T1000 (cell line): ENCODE data around the gene C6orf47.

Experiments
- DNase-seq: peaks from one replicate; lab custom pipeline; 2025; ENCODE audit warnings: mixed read lengths; lab: John Stamatoyannopoulos, UW

C6orf47 gene

DNA sequence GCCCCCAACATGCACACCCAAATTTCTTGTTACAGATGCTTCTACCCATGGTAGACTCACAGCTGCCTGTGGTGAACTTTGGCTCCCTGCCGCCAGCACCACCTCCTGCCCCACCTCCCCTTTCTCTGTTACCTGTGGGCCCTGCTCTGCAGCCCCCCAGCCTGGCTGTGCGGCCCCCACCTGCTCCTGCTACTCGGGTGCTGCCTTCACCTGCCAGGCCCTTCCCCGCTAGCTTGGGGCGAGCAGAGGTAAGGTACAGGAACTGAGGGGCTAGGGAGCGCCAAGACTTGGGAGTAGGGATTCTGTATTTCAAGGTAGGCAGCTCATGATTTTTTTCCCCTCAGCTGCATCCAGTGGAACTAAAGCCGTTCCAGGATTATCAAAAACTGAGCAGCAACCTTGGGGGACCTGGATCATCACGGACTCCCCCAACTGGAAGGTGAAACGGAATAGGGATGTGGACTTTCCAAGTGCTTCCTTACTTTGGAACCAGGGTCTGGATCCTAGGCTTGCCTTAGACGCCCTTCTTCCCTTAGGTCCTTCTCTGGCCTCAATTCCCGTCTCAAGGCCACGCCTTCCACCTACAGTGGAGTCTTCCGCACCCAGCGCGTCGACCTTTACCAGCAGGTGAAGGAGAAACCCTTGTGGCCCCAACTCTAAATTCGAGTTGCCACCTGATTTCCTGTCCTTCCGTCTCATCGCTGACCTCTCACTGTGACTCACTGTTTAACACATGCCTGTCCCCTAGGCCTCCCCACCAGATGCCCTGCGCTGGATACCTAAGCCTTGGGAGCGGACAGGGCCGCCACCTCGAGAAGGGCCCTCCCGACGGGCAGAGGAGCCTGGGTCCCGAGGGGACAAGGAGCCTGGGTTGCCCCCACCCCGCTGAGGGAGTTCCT, 23.6 kb downstream of the C6orf47 start:
- DNase-seq, result no peak

DNA sequence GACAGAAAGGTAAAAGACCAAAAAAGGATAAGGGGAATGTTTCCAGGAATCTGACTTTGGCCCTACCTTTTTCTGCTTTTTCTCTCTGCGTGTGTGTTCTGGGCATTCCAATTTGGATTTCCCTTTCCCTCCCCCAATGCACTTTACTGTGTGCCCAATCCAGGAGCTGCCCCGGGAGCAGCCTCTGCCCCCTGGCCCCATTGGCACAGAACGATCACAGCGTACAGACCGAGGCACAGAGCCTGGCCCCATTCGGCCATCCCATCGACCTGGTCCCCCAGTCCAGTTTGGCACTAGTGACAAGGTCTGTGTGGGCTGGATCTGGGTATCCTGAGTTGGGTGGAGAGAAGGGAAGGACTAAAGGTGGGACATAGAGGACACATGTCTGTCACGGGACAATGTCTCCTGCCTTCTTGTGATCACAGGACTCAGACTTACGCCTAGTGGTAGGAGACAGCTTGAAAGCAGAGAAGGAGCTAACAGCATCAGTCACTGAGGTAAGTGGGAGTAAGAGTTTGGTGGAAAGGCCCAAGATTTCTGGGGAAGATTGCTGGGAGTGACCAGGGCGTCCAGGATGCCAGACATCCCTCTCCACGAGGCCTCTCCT, 25.5 kb downstream of the C6orf47 start:
- no peak for DNase-seq

DNA sequence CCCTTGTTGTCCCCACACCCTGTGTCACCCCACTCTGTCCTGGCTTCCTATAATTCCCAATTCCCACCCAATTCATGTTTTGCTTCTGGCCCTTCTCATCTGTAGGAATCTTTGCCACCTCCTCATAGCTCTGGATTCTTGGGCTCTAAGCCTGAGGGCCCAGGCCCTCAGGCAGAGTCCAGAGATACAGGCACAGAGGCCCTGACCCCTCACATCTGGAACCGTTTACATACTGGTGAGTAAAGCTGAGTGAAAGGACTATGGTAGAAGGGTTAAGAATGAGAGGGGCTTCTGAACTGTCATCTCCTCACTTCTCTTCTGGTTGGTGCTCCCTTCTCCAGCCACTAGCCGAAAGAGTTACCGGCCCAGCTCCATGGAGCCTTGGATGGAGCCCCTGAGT, 26.4 kb downstream of the C6orf47 start:
- DNase-seq, result no peak

DNA sequence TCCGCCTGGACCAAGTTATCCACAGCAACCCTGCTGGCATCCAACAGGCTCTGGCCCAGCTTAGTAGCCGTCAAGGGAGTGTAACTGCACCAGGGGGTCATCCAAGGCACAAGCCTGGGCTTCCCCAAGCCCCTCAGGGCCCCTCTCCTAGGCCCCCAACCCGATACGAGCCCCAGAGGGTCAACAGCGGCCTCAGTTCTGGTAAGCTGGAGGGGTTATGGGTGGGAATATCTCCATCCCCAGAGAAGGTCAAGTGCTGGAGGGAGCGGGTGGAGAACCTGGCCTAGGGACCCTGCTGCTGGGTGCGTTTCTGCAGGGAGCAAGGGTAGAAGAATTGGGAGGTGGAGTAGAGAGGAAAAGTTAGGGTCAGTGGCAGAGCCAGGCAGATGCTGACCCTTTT, 27.1 kb downstream of the C6orf47 start:
- no peak for DNase-seq

DNA sequence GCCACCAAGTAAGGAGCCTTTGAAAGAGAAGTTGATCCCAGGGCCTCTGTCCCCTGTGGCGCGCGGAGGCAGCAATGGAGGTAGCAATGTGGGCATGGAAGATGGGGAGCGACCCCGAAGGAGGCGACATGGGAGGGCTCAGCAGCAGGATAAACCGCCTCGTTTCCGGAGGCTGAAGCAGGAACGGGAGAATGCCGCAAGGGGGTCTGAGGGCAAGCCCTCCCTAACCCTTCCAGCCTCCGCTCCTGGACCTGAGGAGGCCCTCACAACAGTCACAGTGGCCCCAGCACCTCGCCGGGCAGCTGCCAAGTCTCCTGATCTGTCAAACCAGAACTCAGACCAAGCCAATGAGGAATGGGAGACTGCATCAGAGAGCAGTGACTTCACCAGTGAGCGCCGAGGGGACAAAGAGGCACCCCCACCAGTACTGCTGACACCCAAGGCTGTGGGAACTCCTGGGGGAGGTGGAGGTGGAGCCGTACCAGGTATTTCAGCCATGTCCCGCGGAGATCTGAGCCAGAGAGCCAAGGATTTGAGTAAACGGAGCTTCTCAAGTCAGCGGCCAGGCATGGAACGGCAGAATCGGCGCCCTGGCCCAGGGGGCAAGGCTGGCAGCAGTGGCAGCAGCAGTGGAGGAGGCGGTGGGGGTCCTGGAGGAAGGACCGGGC, 28.2 kb downstream of the C6orf47 start:
- no peak for DNase-seq

DNA sequence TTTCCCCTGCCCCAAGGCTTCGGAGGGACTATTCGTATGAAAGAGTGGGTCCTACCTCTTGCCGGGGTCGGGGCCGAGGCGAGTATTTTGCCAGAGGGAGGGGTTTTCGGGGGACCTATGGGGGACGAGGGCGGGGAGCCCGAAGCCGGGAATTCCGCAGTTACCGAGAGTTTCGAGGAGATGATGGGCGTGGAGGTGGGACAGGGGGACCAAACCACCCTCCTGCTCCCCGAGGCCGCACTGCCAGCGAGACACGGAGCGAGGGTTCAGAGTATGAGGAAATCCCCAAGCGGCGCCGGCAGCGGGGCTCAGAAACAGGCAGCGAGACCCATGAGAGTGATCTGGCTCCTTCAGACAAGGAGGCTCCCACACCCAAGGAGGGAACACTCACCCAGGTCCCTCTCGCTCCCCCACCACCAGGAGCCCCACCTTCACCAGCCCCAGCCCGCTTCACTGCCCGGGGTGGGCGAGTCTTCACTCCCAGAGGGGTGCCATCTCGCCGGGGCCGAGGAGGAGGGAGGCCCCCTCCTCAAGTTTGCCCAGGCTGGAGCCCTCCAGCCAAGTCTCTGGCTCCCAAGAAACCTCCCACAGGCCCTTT, 28.8 kb downstream of the C6orf47 start:
- no peak for DNase-seq

DNA sequence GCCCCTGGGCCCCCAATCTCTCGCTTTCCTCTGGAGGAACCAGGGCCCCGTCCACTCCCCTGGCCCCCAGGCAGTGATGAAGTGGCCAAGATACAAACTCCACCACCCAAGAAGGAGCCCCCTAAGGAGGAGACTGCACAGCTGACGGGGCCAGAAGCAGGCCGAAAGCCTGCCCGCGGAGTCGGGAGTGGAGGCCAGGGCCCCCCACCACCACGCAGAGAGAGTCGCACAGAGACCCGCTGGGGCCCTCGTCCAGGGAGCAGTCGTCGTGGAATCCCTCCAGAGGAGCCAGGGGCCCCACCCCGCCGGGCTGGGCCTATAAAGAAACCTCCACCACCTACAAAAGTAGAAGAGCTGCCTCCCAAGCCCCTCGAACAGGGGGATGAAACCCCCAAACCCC, 29.4 kb downstream of the C6orf47 start:
- DNase-seq, result no peak

DNA sequence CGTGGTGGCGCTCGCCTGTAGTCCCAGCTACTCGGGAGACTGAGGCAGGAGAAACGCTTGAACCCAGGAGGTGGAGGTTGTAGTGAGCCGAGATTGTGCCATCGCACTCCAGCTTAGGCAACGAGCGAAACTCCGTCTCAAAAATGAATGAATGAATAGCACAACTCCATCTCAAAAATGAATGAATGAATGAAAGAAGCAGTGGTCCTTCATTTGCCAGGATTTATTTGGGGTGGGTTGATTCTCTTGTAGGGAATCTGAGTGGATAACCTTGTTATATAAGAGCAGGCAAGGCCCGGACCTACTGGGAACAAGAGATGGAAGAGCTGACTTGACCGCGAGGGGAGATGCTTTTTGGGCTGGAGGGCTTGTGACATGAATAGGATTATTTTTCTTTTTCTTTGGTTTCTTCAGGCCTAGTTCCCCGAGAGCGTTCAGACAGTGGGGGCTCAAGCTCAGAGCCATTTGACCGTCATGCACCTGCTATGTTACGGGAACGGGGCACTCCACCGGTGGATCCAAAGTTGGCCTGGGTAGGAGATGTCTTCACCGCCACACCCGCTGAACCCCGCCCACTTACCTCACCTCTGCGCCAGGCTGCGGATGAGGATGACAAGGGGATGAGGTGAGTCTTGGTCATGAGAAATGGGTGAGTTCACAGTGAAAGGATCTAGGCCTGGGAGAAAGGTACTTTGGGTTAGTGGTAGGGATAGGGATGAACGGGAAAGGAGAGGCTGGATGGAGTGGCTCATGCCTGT, 30.2 kb downstream of the C6orf47 start:
- DNase-seq, result no peak

DNA sequence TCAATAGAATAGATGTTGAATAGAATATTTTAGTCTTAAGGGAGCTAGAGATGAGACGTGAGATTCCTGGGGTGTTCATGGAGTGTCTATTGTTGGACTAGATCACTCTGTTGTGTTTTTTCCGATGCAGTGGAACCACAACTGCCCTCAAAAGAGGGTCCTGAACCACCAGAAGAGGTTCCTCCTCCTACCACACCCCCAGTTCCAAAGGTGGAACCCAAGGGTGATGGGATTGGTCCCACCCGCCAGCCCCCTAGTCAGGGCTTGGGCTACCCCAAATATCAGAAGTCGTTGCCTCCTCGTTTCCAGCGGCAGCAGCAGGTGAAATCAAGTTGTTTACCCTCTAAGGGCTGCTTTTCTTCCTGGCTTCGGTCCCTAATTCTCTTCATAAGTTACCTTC, 31.6 kb downstream of the C6orf47 start:
- no peak for DNase-seq

DNA sequence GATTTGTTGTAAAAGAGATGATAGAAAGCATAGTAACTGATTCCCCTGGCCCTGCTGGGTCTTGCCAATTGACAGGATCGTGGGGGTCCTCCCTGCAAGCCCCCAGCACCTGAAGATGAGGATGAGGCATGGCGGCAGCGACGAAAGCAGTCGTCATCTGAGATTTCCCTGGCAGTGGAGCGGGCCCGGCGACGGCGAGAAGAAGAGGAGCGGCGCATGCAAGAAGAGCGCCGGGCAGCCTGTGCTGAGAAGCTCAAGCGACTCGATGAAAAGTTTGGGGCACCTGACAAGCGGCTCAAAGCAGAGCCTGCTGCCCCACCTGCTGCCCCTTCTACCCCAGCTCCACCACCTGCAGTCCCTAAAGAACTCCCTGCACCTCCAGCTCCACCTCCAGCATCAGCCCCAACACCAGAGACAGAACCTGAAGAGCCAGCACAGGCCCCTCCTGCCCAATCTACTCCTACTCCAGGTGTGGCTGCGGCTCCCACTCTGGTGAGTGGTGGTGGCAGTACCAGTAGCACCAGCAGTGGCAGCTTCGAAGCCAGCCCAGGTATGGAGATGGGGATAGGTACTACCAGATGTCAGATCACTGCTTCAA, 32.8 kb downstream of the C6orf47 start:
- DNase-seq, result no peak

DNA sequence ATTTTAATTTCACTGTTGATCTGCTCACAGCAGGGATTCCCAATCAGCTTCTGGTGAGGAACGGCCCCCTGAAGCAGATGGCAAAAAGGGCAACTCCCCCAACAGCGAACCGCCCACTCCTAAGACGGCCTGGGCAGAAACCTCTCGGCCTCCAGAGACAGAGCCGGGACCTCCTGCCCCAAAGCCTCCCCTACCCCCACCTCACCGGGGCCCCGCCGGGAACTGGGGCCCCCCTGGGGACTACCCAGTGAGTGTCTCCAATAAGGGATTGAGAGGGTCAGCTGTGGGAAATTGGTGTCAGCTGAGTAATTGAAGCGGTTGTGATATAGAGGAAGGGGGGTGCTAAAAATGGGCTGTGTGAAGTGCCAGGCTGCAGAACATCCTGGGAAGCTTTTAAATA, 33.6 kb downstream of the C6orf47 start:
- no peak for DNase-seq

DNA sequence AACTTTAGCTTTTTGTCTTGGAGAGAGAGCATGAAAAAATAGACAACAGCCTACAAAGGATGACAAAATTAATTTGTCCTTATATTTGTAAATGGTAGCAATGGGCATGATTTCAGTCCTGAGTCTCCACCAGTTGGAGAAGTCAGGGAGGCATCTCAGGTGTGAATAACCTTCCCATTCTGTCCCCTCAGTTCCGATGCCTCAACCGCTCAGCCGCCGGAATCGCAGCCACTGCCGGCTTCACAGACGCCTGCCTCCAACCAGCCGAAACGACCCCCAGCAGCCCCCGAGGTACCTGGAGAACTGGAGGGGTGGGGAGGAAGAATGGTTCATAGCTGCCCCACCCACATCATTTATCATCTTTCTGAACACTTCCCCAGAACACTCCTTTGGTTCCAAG, 36.5 kb downstream of the C6orf47 start:
- no peak for DNase-seq

DNA sequence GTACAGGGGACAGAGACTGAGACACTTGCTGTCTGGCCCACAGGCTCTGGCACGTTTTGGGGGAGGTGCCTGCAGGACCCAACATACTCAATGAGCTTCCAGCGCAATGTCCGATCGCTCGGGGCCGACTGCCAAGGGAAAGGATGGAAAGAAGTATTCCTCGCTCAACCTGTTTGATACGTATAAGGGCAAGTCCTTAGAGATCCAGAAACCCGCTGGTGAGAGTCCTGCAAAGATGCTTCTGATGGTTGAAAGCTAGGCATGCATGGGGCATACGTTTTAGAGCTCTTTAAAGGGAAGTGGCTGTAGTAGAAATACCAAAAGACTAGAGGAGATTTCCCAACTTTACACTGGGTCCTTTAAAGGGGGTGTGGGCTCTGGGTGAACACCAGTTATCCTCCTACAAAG, 37.9 kb downstream of the C6orf47 start:
- DNase-seq, result no peak

DNA sequence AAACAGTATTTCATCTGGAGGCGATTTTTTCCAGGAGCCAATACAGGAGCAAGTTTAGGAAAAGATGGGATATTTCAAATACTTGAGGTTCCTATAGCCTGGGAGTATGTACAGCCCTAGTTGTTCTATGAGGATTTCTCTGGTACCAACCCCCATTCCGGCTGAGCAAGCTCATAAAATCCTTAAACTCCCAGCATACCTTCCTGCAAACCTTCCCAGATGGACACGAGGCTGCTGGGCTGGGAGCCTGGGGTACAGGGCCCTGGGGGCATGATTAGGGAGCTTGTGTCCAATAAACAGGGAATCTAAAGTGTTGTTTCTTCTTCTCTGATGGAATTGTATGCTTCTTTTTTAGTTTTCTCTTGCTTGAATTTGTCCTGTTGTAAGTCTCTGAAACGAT, 38.6 kb downstream of the C6orf47 start:
- DNase-seq, result no peak

DNA sequence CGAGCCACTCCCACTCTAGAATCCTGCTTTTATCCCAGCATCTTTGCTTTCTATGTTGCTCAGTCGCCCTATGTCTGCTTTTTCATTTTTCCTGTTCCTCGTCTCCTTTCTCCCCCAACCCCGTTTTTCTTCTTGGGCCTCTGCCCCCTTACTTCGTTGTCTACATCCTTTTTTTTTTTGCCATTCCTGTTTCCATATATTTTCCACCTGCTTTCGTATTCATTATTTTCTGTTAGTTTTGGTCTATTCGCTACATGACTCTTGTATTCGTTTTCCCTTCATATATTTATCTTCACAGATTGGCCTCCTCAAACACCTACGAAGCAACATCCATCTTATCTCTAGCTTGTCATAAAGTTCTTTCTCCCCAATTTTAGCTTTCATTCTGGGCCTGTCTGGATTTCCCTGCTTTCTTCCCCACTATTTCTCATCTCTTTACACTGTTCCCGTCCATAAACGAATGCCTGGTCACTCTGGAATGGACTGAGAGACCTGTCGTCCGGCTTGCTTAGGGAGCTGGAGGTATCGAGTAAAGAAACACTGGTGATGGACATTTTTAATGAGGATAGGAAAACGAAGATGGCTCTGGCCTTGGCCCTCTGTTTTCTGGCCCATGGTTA, 39.1 kb downstream of the C6orf47 start:
- DNase-seq, result no peak

DNA sequence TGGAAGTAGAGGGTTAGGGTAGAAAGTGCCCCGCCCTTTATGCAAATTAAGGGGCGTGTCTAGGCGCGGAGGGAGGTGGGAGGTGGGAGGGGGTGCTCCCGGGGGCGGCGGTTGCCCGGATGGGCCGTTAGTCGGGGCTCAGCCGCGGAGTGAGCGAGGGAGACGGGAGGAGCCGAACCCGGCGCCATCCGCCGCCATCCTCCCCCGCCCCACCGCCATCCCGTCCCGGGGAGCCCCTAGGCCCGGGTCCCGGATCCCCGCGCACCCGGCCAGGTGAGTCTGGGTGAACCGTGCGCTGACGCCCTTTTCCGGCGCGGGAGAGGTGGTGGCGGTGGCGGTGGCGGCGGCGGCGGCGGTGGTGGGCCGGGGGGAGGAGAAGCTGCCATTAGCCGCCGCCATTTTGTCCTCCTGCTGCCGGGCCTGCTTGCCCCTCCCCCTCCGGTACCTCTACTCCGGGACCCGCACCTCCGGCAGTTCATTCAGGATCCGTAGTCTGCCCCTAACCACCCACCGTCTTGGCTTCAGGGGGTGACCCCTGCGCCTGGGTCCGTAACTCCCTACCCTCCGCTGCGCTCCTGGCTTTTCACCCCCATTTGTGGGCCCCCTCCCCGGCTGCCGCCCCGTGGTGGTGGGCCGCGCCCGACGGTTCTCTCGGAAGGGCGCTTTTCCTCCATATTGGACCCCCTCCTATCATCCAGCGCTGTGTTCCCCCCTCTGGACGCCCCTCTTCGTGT, 39.8 kb downstream of the C6orf47 start, which contains the start of gene PRRC2A:
PRRC2A (plus strand) TSS at position 130 of the 734 bp plus-strand sequence. CDS start 2,075 bp downstream, outside the sequence.
- DNase-seq, result no peak

DNA sequence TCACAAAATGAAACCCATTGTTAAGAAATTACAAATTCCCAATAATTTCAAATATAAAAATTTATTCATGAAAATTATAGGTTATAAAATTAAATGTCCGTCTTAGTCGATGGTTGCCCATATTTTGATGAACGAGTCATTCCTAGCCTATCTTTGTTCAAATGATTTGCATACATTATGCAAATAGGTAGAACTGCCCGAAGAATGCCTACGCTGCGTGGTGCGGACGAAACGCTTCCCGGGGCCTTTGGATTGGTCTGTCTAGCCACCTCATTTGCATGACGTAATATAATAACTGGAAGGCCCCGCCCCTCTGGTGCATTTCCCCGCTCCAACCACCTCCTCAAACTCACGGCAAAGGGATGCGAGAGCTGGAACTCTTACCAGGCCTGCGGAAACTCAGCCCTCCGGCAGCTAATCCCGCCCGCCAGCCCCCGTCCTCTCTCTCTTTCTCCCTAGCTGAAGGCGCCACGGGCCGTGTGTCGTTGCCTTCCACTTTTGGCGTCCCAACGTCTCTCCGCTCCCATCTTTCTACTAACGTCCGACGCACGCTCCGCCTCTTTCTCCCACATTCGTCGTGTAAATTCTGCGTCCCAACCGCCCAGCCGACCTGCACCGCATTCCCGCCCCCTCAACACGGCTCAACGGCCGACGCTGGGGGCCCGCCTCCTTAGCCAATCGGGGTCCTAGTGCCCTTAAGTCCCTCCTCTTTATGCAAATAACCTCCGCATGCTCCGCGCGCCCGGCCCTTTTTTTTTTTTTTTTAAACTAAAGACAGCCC, 40.6 kb downstream of the C6orf47 start:
- peak; percentile 97 for DNase-seq

DNA sequence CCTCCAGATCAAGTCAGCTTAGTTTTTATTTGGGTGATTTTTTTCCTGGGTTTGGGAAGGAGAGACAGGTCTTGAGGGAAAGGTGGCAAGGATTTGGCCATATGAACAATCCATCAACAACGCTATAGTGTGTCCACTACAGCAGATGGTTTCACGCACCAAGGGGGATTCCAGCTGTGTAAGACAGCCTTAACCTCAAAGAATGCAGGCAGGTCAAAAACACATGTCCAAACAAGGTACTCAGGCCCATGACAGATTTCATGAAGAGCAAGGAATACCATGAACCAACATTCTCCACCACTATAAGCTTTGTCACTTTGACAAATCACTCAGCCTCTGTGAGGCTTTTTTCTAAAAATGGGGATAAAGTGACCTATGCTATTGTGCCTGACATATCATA, 43.6 kb downstream of the C6orf47 start:
- no peak for DNase-seq

DNA sequence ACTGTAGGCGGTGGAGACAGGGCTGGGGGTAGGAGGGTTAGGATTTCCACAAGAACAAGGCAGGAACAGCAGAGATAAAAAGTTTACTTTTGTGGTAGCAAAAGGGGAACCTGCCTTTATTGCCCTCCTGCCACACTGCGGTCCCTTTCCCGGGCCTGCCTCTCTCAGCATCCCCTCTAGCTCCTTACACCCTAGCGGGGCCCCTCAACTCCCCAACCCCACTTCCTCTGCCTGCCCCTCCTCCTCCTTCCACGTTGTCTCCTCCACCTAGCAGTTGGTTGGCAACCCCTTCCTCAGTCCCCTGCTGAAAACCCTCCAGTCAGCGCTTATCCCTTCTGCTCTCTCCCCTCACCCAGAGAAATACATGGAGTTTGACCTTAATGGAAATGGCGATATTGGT, 44.8 kb downstream of the C6orf47 start:
- no peak for DNase-seq
